Stomach (tissue), 4 donors: ENCODE results near the gene KCNQ4.

ENCODE experiments used
- CTCF ChIP-seq, 7 experiments: fragments of 450-650 bp in 4 of 7; fragments of 200-600 bp in 3 of 7; sonication (generic) in 3 of 7; IDR thresholded peaks; one replicate each; pipeline ENCODE4 v1.5.1; 2016 to 2019; ENCODE audit warnings: antibody characterized with exemption in 7 of 7, control low read depth in 2 of 7, mild to moderate bottlenecking in 1 of 7
- EP300 ChIP-seq: sonication (generic); formaldehyde crosslinking; IDR thresholded peaks from one replicate; pipeline ENCODE4 v1.6.1; 2017; ENCODE audit warnings: antibody characterized with exemption
- POLR2A ChIP-seq, 4 donors: fragments of 450-650 bp; IDR thresholded peaks; one replicate each; pipeline ENCODE4 v1.6.1; 2016; ENCODE audit warnings: antibody characterized with exemption in 4 of 4, control low read depth in 2 of 4, mild to moderate bottlenecking in 1 of 4, moderate library complexity in 1 of 4
- POLR2AphosphoS5 ChIP-seq, 3 donors: sonication (generic); formaldehyde crosslinking; IDR thresholded peaks; one replicate each; pipeline ENCODE4 v1.6.1; 2016; ENCODE audit warnings: antibody characterized with exemption in 3 of 3

GRCh38 chr1:40817791-40818263 lies 34.2 kb downstream of the KCNQ4 start:
- TF ChIP-seq CTCF (IDR thresholded peaks at IDR 0.05) (no peak), POLR2A (IDR thresholded peaks at IDR 0.05) (no peak), POLR2AphosphoS5 (IDR thresholded peaks at IDR 0.05) (no peak), EP300 (no peak)
